VCaP (cell line): Measurements from ENCODE around the gene RND1.

ENCODE experiments used
- H3K27ac ChIP-seq: fragments of 450-650 bp; 2 replicates; pipeline ENCODE4 v1.5.1; 2017
- CTCF ChIP-seq: fragments of 450-650 bp; conservative IDR thresholded peaks from 2 replicates; pipeline ENCODE4 v1.5.1; 2017; ENCODE audit warnings: mild to moderate bottlenecking, moderate library complexity

The RND1 gene

GRCh38 chr12:48828841-48829575, 36.7 kb downstream of the RND1 start:
- no peak for TF ChIP-seq CTCF
- H3K27ac ChIP-seq = no peak overlapping the region

- TF ChIP-seq CTCF = no peak
- no peak overlapping the region for H3K27ac ChIP-seq
Observed at GRCh38 chr12:48828293-48828692, 37.4 kb downstream of the RND1 start.

GRCh38 chr12:48827513-48828096, 38.1 kb downstream of the RND1 start:
- no peak overlapping the region for H3K27ac ChIP-seq
- TF ChIP-seq CTCF = no peak

GRCh38 chr12:48827026-48827425, 38.6 kb downstream of the RND1 start:
- H3K27ac ChIP-seq = no peak overlapping the region
- TF ChIP-seq CTCF = no peak

GRCh38 chr12:48826209-48826855, 39.3 kb downstream of the RND1 start:
- no peak overlapping the region for H3K27ac ChIP-seq
- no peak for TF ChIP-seq CTCF

GRCh38 chr12:48824905-48825304, 40.8 kb downstream of the RND1 start:
- TF ChIP-seq CTCF = no peak
- H3K27ac ChIP-seq = no peak overlapping the region

- H3K27ac ChIP-seq = no peak overlapping the region
- TF ChIP-seq CTCF = no peak
Observed at GRCh38 chr12:48824112-48824511, 41.6 kb downstream of the RND1 start.
